ENCODE data around the gene SEPTIN10.

SEPTIN10 gene

GRCh38 chr2:109532728-109533076 is 81.1 kb downstream of the SEPTIN10 start:
- ChIA-PET POLR2A (no interaction called here), CTCF (interaction anchor here (1.0 to 3.3 kb wide), 3 partner anchors 13 to 17 kb away, joined by 3 to 20 read pairs (median 4); no protein-coding TSS in a partner anchor)
- no peaks in the 10 kb centered on the region for H3K36me3 ChIP-seq (ENCODE audit: control insufficient read depth in 2 of 2, insufficient read depth in 1 of 2, low read length in 2 of 2)
- H3K9me3 ChIP-seq (ENCODE audit: control insufficient read depth, insufficient read depth, low read depth, low read length), result no peaks in the 10 kb centered on the region
- H3K27ac ChIP-seq (ENCODE audit: extremely low read depth, low read depth, low read length), result no peak overlapping the region
- no peak overlapping the region for H3K4me3 ChIP-seq (ENCODE audit: low read depth, low read length)
- no peaks in the 10 kb centered on the region for H3K4me1 ChIP-seq (ENCODE audit: control insufficient read depth, insufficient read depth, low read length)
- no peak for TF ChIP-seq ZNF416 (tag by site-specific recombination; IDR thresholded peaks at IDR 0.05)
- no peak for TF ChIP-seq PRDM1 (tag by site-specific recombination; IDR thresholded peaks at IDR 0.05)
- no peak for TF ChIP-seq ZNF211 (tag by site-specific recombination; IDR thresholded peaks at IDR 0.05; ENCODE audit: low read depth)
- TF ChIP-seq KLF17 (tag by site-specific recombination; IDR thresholded peaks at IDR 0.05), result no peak
- TF ChIP-seq ZBTB8A (tag by site-specific recombination; IDR thresholded peaks at IDR 0.05), result no peak
- no peak for TF ChIP-seq ZNF266 (tag by site-specific recombination; IDR thresholded peaks at IDR 0.05; ENCODE audit: low read depth)
- TF ChIP-seq ZNF580 (tag by site-specific recombination; IDR thresholded peaks at IDR 0.05), result no peak
- TF ChIP-seq SP2 (tag by site-specific recombination; IDR thresholded peaks at IDR 0.05), result no peak
- no peak for TF ChIP-seq ZNF571 (tag by site-specific recombination; IDR thresholded peaks at IDR 0.05)
- no peak for TF ChIP-seq ZNF518A (tag by site-specific recombination; conservative IDR thresholded peaks at IDR 0.05; ENCODE audit: low read depth)
- TF ChIP-seq ZNF777 (tag by site-specific recombination; IDR thresholded peaks at IDR 0.05; ENCODE audit: borderline replicate concordance), result no peak
- TF ChIP-seq ZNF18 (tag by site-specific recombination; IDR thresholded peaks at IDR 0.05), result no peak
- TF ChIP-seq ZNF26 (tag by site-specific recombination; IDR thresholded peaks at IDR 0.05), result no peak
- TF ChIP-seq ZNF629 (tag by site-specific recombination; IDR thresholded peaks at IDR 0.05), result no peak
- no peak for TF ChIP-seq PRDM10 (tag by site-specific recombination; IDR thresholded peaks at IDR 0.05)
- TF ChIP-seq ZNF362 (tag by site-specific recombination; IDR thresholded peaks at IDR 0.05), result no peak
- TF ChIP-seq ZNF555 (tag by site-specific recombination; conservative IDR thresholded peaks at IDR 0.05), result no peak
- TF ChIP-seq GFI1B (tag by site-specific recombination; IDR thresholded peaks at IDR 0.05), result no peak
